SK-N-MC (cell line): Measurements from ENCODE around the gene PRR18.

ENCODE experiments used
- DNase-seq: peaks from one replicate; pipeline ENCODE4 v3.0.0-alpha.2; 2011; ENCODE audit warnings: low read depth, low spot score
- H3K27ac ChIP-seq: fragments of 200-600 bp; sonication (generic); 2 replicates; pipeline ENCODE4 v1.5.1; 2016; ENCODE audit warnings: mixed run types
- H3K36me3 ChIP-seq: fragments of 200-600 bp; sonication (generic); 2 replicates; pipeline ENCODE4 v1.6.1; 2017; ENCODE audit warnings: antibody characterized with exemption, low read length, mixed read lengths; ENCODE audit not compliant: insufficient read depth
- H3K4me3 ChIP-seq: fragments of 200-600 bp; sonication (generic); 2 replicates; pipeline ENCODE4 v1.5.1; 2016
- H3K9ac ChIP-seq: fragments of 200-600 bp; sonication (generic); 2 replicates; pipeline ENCODE4 v1.8.0; 2017; ENCODE audit warnings: mixed run types, mixed read lengths; ENCODE audit not compliant: insufficient read length
- H3K9me3 ChIP-seq: fragments of 200-600 bp; sonication (generic); 2 replicates; pipeline ENCODE4 v1.6.1; 2017; ENCODE audit warnings: low read depth, mild to moderate bottlenecking, antibody characterized with exemption, low read length, moderate library complexity, mixed read lengths
- EZH2 ChIP-seq: fragments of 200-600 bp; sonication (generic); IDR thresholded peaks from one replicate; pipeline ENCODE4 v1.6.1; 2017; ENCODE audit warnings: antibody characterized with exemption
- FOXP2 ChIP-seq: optimal IDR thresholded peaks from 2 replicates; pipeline ENCODE3; 2011; ENCODE audit warnings: mild to moderate bottlenecking, moderate library complexity; ENCODE audit not compliant: insufficient read depth; ENCODE audit errors: extremely low read length, control extremely low read depth
- POLR2AphosphoS5 ChIP-seq: IDR thresholded peaks from 2 replicates; pipeline ENCODE4 v1.6.1; 2012; ENCODE audit warnings: mild to moderate bottlenecking, low read depth, low read length, borderline replicate concordance

Gene PRR18

DNA sequence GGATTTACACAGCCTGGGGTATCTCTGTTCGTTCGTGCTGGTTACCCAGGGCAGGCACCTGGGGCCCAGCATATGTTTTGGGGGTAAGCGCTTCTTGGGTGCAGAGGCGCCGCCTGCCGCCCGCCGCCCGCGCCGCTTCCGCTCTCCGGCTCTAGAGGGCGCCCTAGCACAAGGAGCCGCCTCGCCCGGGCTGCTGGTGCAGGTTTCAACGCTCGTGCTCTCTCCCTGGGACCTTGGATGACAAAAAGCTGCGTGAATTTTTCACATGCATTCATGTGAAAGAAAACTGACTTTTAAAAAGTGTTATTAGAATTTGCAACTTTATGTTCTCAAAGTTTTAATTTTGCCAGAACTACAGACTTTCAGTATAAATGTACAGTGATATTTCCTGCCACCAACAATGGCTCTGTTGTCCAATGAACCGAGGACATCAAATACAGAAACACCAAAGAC, 32.5 kb downstream of the PRR18 start:
- Histone ChIP-seq H3K27ac (no peak overlapping the region), H3K36me3 (no peaks in the 10 kb centered on the region), H3K4me3 (no peak overlapping the region), H3K9ac (no peak overlapping the region), H3K9me3 (no peaks in the 10 kb centered on the region)
- DNase-seq = no peak
- TF ChIP-seq POLR2AphosphoS5 (no peak), EZH2 (no peak), FOXP2 (no peak)

GRCh38 chr6:166274739-166275370, 33.3 kb downstream of the PRR18 start:
- TF ChIP-seq FOXP2 (no peak), POLR2AphosphoS5 (no peak), EZH2 (no peak)
- no peak overlapping the region for H3K27ac ChIP-seq
- DNase-seq = no peak
- no peak overlapping the region for H3K4me3 ChIP-seq
- no peaks in the 10 kb centered on the region for H3K9me3 ChIP-seq
- no peak overlapping the region for H3K9ac ChIP-seq
- no peaks in the 10 kb centered on the region for H3K36me3 ChIP-seq

DNA sequence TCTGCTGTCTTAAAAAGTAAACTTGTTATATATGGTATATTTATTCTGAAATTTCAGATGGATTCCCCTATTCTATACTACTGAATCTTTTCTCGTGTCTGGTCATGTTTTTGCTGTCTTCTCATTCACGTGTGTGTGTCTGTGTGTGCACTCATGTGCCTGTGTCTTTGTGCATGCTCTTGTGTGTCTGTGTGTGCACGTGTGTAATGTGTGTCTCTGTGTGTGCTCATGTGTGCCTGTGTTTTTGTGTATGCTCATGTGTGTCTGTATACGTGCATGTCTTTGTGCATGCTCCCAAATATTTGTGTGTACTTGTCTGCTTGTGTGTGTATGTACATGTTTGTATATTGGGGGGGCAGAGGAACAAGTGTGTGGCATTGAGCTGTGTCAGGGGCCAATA, 34.0 kb downstream of the PRR18 start:
- DNase-seq = no peak
- no peak overlapping the region for H3K4me3 ChIP-seq
- H3K27ac ChIP-seq = no peak overlapping the region
- H3K36me3 ChIP-seq = no peaks in the 10 kb centered on the region
- TF ChIP-seq FOXP2 (no peak), POLR2AphosphoS5 (no peak), EZH2 (no peak)
- no peak overlapping the region for H3K9ac ChIP-seq
- no peaks in the 10 kb centered on the region for H3K9me3 ChIP-seq

- H3K36me3 ChIP-seq = no peaks in the 10 kb centered on the region
- H3K4me3 ChIP-seq = no peak overlapping the region
- H3K27ac ChIP-seq = no peak overlapping the region
- no peak overlapping the region for H3K9ac ChIP-seq
- DNase-seq = no peak
- no peaks in the 10 kb centered on the region for H3K9me3 ChIP-seq
- TF ChIP-seq POLR2AphosphoS5 (no peak), EZH2 (no peak), FOXP2 (no peak)
Observed at GRCh38 chr6:166271376-166271765, 36.8 kb downstream of the PRR18 start.

DNA sequence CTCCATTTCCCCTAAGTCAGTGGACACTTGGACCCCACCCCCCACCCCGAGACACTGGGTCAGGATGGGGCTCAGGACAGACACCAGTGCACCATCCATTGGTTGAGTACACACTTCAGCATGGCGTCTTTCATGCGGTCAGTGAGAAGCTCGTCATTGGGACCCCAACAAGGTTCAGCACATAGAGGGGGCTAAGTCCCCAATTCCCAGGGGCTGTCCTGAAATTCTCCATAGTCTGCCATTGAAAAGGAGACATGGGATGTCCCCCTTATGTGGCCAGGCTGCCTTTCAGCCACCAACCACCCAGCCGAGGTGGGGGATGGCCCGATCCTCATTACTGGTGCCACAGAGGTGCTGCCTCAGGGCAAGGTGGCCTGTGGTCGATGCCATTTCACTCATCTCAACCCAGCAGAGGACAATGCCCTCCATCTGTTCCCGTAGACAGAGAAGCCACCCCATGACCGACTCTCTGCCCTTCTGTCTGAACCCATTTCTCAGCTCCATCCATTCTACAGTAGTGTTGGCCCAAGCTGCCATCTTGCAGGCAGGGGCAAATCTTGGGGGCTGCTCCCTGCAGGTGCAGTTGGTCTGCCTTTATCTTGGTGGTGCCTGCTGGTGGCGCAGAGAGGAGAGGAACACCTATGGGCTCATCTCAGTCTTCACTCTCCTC, 37.4 kb downstream of the PRR18 start:
- no peak overlapping the region for H3K9ac ChIP-seq
- DNase-seq = no peak
- H3K27ac ChIP-seq = no peak overlapping the region
- no peak overlapping the region for H3K4me3 ChIP-seq
- H3K9me3 ChIP-seq = no peaks in the 10 kb centered on the region
- no peaks in the 10 kb centered on the region for H3K36me3 ChIP-seq
- TF ChIP-seq POLR2AphosphoS5 = no peak
- TF ChIP-seq FOXP2 = no peak
- TF ChIP-seq EZH2 = no peak

- H3K4me3 ChIP-seq = no peak overlapping the region
- no peak overlapping the region for H3K27ac ChIP-seq
- H3K9ac ChIP-seq = no peak overlapping the region
- no peaks in the 10 kb centered on the region for H3K9me3 ChIP-seq
- TF ChIP-seq EZH2 (no peak), POLR2AphosphoS5 (no peak), FOXP2 (no peak)
- DNase-seq = no peak
- no peaks in the 10 kb centered on the region for H3K36me3 ChIP-seq
Observed at GRCh38 chr6:166269301-166270039, 38.7 kb downstream of the PRR18 start.

- H3K4me3 ChIP-seq = no peak overlapping the region
- H3K9me3 ChIP-seq = no peaks in the 10 kb centered on the region
- H3K9ac ChIP-seq = no peak overlapping the region
- DNase-seq = no peak
- H3K27ac ChIP-seq = no peak overlapping the region
- no peak for TF ChIP-seq FOXP2
- no peak for TF ChIP-seq EZH2
- no peak for TF ChIP-seq POLR2AphosphoS5
- H3K36me3 ChIP-seq = no peaks in the 10 kb centered on the region
Observed at GRCh38 chr6:166268431-166268830, 39.8 kb downstream of the PRR18 start.

DNA sequence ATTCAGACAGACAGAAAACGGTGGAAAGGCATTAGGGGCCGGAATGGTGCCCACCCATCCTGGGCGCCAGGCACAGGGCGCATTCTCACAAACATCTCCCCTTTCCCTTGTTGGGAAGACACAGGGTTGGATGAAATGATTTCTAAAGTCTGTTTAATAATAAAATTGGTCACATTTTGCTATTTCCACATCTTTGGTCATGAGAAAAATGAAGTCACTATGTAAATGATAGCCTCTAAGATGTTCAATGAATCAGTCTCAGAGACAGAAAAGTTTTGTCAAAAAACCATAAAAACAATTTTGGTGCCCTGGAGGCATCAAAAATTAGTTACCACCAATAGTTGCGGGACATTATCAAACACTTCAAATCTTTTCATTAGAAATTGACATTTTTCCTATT, 40.7 kb downstream of the PRR18 start:
- Histone ChIP-seq H3K27ac (no peak overlapping the region), H3K4me3 (no peak overlapping the region), H3K9me3 (no peaks in the 10 kb centered on the region), H3K9ac (no peak overlapping the region), H3K36me3 (no peaks in the 10 kb centered on the region)
- no peak for TF ChIP-seq FOXP2
- TF ChIP-seq POLR2AphosphoS5 = no peak
- TF ChIP-seq EZH2 = no peak
- DNase-seq = no peak

- no peak overlapping the region for H3K27ac ChIP-seq
- no peak overlapping the region for H3K9ac ChIP-seq
- H3K36me3 ChIP-seq = no peaks in the 10 kb centered on the region
- TF ChIP-seq EZH2 (no peak), POLR2AphosphoS5 (no peak), FOXP2 (no peak)
- DNase-seq = no peak
- no peaks in the 10 kb centered on the region for H3K9me3 ChIP-seq
- H3K4me3 ChIP-seq = no peak overlapping the region
Observed at GRCh38 chr6:166266336-166266735, 41.9 kb downstream of the PRR18 start.
